Pancreas (tissue), 10 donors: Measurements from ENCODE around the gene ERC1. TPM values are rescaled to one million over a fixed set of nuclear protein-coding genes. Genes with fewer than 3 reads are reported as not detected.
"Not testable (repeated sequence)": the region's sequence is repeated elsewhere in the genome, so short reads cannot be mapped to it uniquely, and the experiment has no call there.

ENCODE experiments used
- ATAC-seq, 4 donors: fragments of 200-7000 bp; cut with Tn5 transposase; one replicate each; pipeline versions ENCODE4 v1.8.0 to v1.9.1; 2020; ENCODE audit warnings: mild to moderate bottlenecking in 4 of 4, moderate library complexity in 4 of 4
- DNase-seq, 6 donors: peaks; one replicate each; pipeline ENCODE4 v3.0.0-alpha.2; 2020
- FAIRE-seq: peaks from 2 replicates; lab custom pipeline; 2012; peaks lifted over from hg19 to GRCh38; lab: Jason Lieb, UNC
- H3K27ac ChIP-seq, 4 donors: fragments of 200-600 bp; sonication (generic); 1 replicate in 3 of 4; 2 replicates in 1 of 4; pipeline versions ENCODE4 v1.5.0 to v1.8.0; 2020
- H3K27me3 ChIP-seq, 4 donors: fragments of 200-600 bp; one replicate each; pipeline ENCODE4 v1.8.0; 2021
- H3K36me3 ChIP-seq, 3 donors: fragments of 200-600 bp; sonication (generic) in 1 of 3; one replicate each; pipeline versions ENCODE4 v1.5.0 to v1.8.0; 2020 to 2021
- H3K4me1 ChIP-seq, 3 donors: fragments of 200-600 bp; one replicate each; pipeline ENCODE4 v1.8.0; 2021
- H3K4me3 ChIP-seq, 4 donors: fragments of 200-600 bp; sonication (generic) in 2 of 4; one replicate each; pipeline versions ENCODE4 v1.5.0 to v1.8.0; 2020 to 2021
- H3K9me3 ChIP-seq, 4 donors: fragments of 200-600 bp; one replicate each; pipeline ENCODE4 v1.8.0; 2021
- CTCF ChIP-seq, 4 donors: fragments of 200-600 bp; sonication (generic) in 3 of 4; IDR thresholded peaks; one replicate each; pipeline versions ENCODE4 v1.5.0 to v1.8.0; 2021; ENCODE audit warnings: antibody characterized with exemption in 4 of 4
- WGBS, 2 donors: extraction: QIAGEN DNeasy Blood & Tissue Kit; methylation state at CpG; one replicate each; pipeline ENCODE4 v1.1.7; 2013; 5-methylcytosine and 5-hydroxymethylcytosine counted together
- intact Hi-C, 3 donors: fragments of 100-400 bp; cut with DNase I; formaldehyde crosslinking; loops; one replicate each; pipeline versions ENCODE4 v1.11.1 to v1.14.2; 2022
- polyA plus RNA-seq, 2 donors: library from polyadenylated mRNA; stranded (reverse); fragments of 200-250 nt; gene quantifications; one replicate each; pipeline ENCODE4 v1.2.3, GENCODE V29; 2013
- total RNA-seq, 6 donors: library from RNA; stranded (reverse); fragmentation: NEBNext Ultra II Directional in 4 of 6; extraction: Animal tissue kit (Norgen Biotek cat#: 25700) in 4 of 6; gene quantifications; one replicate each; pipeline versions ENCODE4 v1.2.1 to v1.2.4, GENCODE V29; 2021 to 2023
- donor health status: healthy with polysubstance abuse.
- donor health status: DM: no; HTN: no; CAD: no; lungs with moderate emphysema.
- donor health status: DM: no; HTN: no; CAD: no.
- donor health status: control.
- donor health status: control.
- donor health status: Bipolar disorder and iron deficiency.
- donor health status: DM: yes; HTN: yes; CAD: no.
- donor health status: DM: no; HTN: no; CAD: no.
- donor health status: DM: no; HTN: no; CAD: no.
- donor health status: DM: yes; HTN: yes; CAD: no.

The ERC1 gene
- total and polyA plus RNA-seq, 8 donors = 4.1 to 41.4 (median 20.5) TPM

DNA sequence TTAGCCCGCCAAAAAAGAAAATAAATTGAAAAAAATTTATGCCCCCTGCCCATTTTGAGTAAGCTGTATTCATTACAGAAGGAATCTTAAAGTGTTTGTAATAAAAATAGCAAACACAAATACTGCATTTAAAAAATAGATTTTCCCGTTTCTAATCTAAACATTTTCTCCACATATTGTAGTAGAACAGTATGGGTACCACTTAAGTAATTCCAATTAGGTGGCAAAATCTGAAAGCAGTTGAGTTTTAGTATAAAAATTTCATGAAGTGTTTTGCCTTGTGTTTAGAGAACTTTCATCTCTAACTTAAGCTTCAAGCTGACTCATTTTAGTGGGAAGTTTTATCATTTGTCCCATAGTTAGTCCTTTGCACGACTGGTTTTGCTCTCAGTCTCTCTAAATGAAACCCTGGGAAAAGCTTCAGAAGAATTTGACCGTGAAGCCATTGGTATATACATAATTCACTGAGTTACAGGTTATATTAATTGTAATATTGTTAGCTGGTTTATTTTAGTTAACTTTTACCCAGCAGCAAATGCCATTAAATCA is 214.6 kb downstream of the ERC1 start:
- Histone ChIP-seq H3K27ac (no peak overlapping the region), H3K36me3 (no peaks in the 10 kb centered on the region), H3K27me3 (no peaks in the 10 kb centered on the region), H3K4me3 (no peak overlapping the region), H3K4me1 (peaks cover 0 to 16% (median 13%) of the 10 kb centered on the region in 3 donors), H3K9me3 (no peaks in the 10 kb centered on the region)
- intact Hi-C loops = no loop called here
- FAIRE-seq = peak; percentile 37
- TF ChIP-seq CTCF (IDR thresholded peaks at IDR 0.05) = no peak
- no peak for ATAC-seq
- WGBS, 2 donors = 70 to 75% methylated on average over 4 of the region's 4 CpGs
- no peak for DNase-seq

DNA sequence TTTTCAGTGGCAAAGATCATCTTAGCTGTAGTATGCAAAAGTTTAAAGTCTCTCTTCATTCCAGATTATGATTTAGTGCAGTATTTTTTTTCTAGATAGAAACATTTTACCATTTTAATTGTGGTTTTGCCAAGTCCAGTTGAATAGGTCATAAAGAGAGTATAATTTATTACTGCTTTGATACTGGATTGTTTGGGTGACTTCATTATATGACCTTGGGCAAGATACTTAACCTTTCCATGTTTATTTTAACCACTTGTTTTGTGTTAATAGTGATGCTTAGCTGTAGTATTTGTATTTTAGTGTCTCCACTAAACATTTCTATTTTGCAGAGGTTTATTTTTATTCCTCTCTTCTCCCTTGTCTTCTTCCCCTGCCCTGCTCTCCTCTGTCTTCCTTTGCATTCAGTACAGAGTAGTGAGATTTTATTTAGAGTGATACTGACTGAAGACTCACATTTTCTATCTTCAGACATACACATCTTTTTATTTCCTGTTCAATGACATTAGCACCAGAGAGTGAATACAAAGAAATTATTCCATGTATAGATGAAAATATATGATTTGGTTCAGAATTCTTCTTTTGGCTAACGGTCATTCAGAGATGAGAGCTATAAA is 215.2 kb downstream of the ERC1 start:
- H3K36me3 ChIP-seq = no peaks in the 10 kb centered on the region
- 87 to 88% methylated on average over 1 of the region's 1 CpG for WGBS, 2 donors
- H3K9me3 ChIP-seq = no peaks in the 10 kb centered on the region
- DNase-seq = no peak
- no peak overlapping the region for H3K27ac ChIP-seq
- H3K27me3 ChIP-seq = no peaks in the 10 kb centered on the region
- no peak for TF ChIP-seq CTCF (IDR thresholded peaks at IDR 0.05)
- H3K4me3 ChIP-seq = no peak overlapping the region
- peak in 2 of 4 donors; percentile 38 to 62 for ATAC-seq
- intact Hi-C loops = no loop called here
- FAIRE-seq = peak; percentile 49
- peaks cover 0 to 16% (median 13%) of the 10 kb centered on the region in 3 donors for H3K4me1 ChIP-seq

DNA sequence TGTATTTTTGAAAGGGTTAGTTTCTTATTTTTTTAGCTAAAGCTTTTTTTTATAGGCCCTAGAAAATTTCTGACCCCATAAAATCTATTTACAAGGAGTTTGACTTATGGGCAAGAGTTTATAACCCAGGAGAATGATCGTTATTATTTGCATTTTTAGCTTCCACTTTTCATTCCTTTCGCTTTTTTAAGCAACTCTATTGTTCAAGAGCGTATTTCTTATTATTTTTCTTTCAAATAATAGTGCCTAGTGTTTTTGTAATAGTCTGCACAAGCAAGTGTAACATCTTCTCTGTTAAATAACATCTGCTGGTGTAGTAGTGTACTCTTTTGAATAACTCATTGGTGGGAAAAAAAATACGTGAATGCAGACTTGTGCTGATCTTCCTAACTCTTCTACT is 216.3 kb downstream of the ERC1 start:
- no peaks in the 10 kb centered on the region for H3K27me3 ChIP-seq
- H3K36me3 ChIP-seq = no peaks in the 10 kb centered on the region
- no peak for FAIRE-seq
- no peaks in the 10 kb centered on the region for H3K9me3 ChIP-seq
- peaks cover 0 to 16% (median 13%) of the 10 kb centered on the region in 3 donors for H3K4me1 ChIP-seq
- TF ChIP-seq CTCF (IDR thresholded peaks at IDR 0.05) = no peak
- no peak overlapping the region for H3K4me3 ChIP-seq
- DNase-seq = no peak
- no peak for ATAC-seq
- WGBS, 2 donors = 91 to 97% methylated on average over 4 of the region's 4 CpGs
- intact Hi-C loops = no loop called here
- no peak overlapping the region for H3K27ac ChIP-seq

GRCh38 chr12:1208719-1209118 is 217.7 kb downstream of the ERC1 start:
- H3K4me3 ChIP-seq, H3K27me3 ChIP-seq, H3K27ac ChIP-seq, DNase-seq, H3K36me3 ChIP-seq, intact Hi-C loops, ATAC-seq, H3K9me3 ChIP-seq, FAIRE-seq: not testable (repeated sequence)
- 90 to 98% methylated on average over 5 of the region's 5 CpGs for WGBS, 2 donors
- peaks cover 0 to 16% (median 13%) of the 10 kb centered on the region in 3 donors for H3K4me1 ChIP-seq

- Histone ChIP-seq H3K27me3 (no peaks in the 10 kb centered on the region), H3K27ac (no peak overlapping the region), H3K4me1 (peaks cover 5 to 9% (median 9%) of the 10 kb centered on the region in 3 donors), H3K36me3 (no peaks in the 10 kb centered on the region), H3K9me3 (no peaks in the 10 kb centered on the region), H3K4me3 (no peak overlapping the region)
- whole genome bisulfite sequencing, 2 donors = 85 to 93% methylated on average over 8 of the region's 8 CpGs
- ATAC-seq (no peak), FAIRE-seq (no peak), DNase-seq (no peak)
- intact Hi-C loops = no loop called here
- TF ChIP-seq CTCF (IDR thresholded peaks at IDR 0.05) = no peak
These were observed 221.5 kb downstream of the ERC1 start for GRCh38 chr12:1212526-1212925.
